Brain microvascular endothelial cell (primary cell): Measurements from ENCODE around the gene TCL1B.

Experiments
- DNase-seq: peaks from one replicate; pipeline ENCODE4 v3.0.0-alpha.2; 2020
- H3K27ac ChIP-seq: fragments of 250-450 bp; sonication (Bioruptor Pico); 2 replicates; pipeline ENCODE4 v1.5.1; 2020; ENCODE audit warnings: mild to moderate bottlenecking, moderate library complexity
- H3K27me3 ChIP-seq: fragments of 250-450 bp; sonication (Bioruptor Pico); replicated peaks from 2 replicates; pipeline ENCODE4 v1.5.1; 2020; ENCODE audit warnings: mild to moderate bottlenecking
- H3K36me3 ChIP-seq: fragments of 250-450 bp; sonication (Bioruptor Pico); replicated peaks from 2 replicates; pipeline ENCODE4 v1.5.1; 2020; ENCODE audit warnings: mild to moderate bottlenecking
- H3K4me3 ChIP-seq: 2 replicates; pipeline ENCODE4 v1.5.1; 2011; ENCODE audit warnings: low read depth, mild to moderate bottlenecking, control low read depth, low read length, moderate library complexity
- CTCF ChIP-seq: IDR thresholded peaks from 2 replicates; pipeline ENCODE4 v1.5.1; 2011; ENCODE audit warnings: low read depth, mild to moderate bottlenecking, moderate library complexity, low read length, control low read depth, inconsistent platforms; ENCODE audit errors: missing control alignments
- in situ Hi-C: cut with HindIII; loops from 2 replicates; pipeline ENCODE4 v1.10.0; 2017; ENCODE audit warnings: low sequenced_read_pairs, low pct_ligation_motif_present

TCL1B gene

DNA sequence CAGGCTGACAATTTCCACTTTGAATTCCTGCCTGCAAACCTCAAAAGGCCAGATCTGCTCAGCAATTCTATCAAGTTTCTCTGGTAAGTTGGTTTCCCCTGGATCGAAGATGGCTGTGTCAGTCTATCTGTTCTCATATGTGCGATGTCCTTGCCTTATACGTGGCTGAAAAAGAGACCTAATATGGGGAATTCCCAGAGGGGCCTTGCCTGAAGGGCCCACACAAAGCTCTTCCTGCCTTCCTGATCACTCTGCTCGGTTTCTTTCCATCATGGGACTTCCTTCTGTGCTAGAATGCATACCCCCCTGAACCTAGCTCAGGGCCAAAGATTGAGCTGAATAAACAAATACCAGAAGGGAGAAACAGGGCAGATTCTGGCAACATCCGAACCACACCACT lies 13.2 kb downstream of the TCL1B start:
- TF ChIP-seq CTCF = no peak
- no peaks in the 10 kb centered on the region for H3K36me3 ChIP-seq
- H3K27ac ChIP-seq = no peak overlapping the region
- DNase-seq = no peak
- in situ Hi-C loops = no loop called here
- H3K4me3 ChIP-seq = no peak overlapping the region
- no peaks in the 10 kb centered on the region for H3K27me3 ChIP-seq

DNA sequence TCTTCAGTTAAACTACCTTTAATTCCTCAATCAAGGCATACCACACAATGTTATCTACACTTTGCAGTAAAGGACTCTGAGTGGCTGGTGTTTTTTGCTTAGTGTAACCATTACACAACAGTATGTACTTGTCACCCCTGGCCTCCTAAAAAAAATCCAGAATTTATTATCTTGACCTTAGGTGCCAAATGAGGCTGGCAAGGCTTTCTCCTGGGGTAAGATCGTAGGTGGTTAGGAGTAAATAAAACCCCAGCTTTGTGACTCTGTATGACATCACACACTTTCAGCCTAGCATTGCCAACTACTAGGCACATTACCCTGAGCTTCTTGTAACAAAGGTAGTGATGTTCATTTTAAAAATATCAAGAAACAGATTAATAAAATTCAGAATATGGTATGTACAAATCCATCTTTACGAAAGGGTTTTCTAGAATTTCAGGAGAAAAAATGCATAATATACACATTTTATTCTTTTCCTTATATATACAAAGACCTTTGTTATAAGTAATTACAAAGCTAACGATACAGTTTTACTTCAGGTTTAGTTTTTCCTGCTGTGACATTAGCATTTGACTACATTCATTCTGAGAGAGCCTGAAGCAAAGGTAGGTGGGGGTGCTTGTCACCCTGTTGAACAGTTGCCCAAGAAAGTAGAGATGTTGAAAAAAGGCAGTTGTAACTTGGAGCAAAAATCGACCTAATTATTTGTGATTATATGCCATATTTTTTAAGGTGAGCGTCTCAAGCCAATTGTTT lies 14.2 kb downstream of the TCL1B start:
- Histone ChIP-seq H3K27ac (no peak overlapping the region), H3K4me3 (no peak overlapping the region), H3K27me3 (no peaks in the 10 kb centered on the region), H3K36me3 (no peaks in the 10 kb centered on the region)
- no peak for DNase-seq
- in situ Hi-C loops = no loop called here
- no peak for TF ChIP-seq CTCF

DNA sequence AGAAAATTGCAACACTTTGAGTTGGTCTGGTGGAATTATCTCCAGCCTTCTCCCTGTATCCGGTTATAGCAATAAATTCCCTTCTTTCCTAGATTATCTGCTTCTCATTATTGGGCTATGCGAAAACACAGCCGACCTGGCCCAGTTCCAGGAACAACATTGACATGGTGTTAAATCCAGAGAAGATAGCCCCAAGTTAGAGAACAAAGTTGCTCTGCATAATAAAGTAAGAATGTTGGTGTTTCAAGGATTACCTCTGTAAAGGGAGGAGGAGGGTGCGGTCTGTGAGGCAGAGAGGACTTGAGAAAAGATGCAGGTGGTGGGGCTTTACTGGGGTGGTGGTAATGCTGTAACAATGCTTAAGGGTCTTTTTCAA lies 15.6 kb downstream of the TCL1B start:
- no peak for TF ChIP-seq CTCF
- H3K27me3 ChIP-seq = no peaks in the 10 kb centered on the region
- no peaks in the 10 kb centered on the region for H3K36me3 ChIP-seq
- in situ Hi-C loops = no loop called here
- no peak overlapping the region for H3K4me3 ChIP-seq
- no peak overlapping the region for H3K27ac ChIP-seq
- no peak for DNase-seq

DNA sequence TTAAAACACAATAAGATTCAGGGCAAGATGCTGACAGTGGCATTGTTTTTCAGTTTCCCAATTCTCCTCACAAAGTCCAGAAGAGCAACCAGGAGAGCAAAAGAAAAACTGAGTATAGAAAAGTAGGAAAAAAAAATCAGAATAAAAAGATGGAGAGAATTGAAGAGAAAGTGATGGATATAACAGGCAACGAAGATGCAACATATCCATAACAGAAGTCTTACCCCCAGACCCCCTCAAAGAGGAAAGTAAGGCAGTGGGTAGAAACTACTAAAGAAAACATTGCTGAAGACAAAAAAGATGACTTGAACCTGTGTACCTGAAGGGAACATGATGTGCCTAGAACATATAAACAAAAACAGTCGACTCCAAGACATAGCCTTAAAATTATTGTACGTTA lies 17.1 kb downstream of the TCL1B start:
- no peak for TF ChIP-seq CTCF
- Histone ChIP-seq H3K4me3 (no peak overlapping the region), H3K27me3 (no peaks in the 10 kb centered on the region), H3K36me3 (no peaks in the 10 kb centered on the region), H3K27ac (no peak overlapping the region)
- DNase-seq = no peak
- in situ Hi-C loops = no loop called here

DNA sequence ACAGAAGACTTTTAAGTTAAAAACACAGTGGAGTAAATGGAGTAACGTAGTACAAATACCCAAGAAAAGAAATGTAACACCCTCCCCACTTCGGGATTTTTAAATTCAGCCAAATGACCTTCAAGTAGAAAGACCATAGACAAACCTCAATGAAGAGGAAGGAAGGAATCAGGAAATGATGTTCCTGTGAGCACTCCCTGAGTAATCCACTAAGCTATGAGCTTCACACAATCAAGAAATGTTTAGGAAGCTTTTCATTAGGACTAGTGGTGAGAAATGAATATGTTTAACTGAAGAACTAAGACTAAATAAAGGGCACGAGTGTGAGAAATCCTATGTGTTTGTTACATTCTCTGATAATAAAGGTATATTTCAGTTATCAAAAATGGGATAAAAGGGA lies 17.6 kb downstream of the TCL1B start:
- Histone ChIP-seq H3K4me3 (no peak overlapping the region), H3K27ac (no peak overlapping the region), H3K27me3 (no peaks in the 10 kb centered on the region), H3K36me3 (no peaks in the 10 kb centered on the region)
- in situ Hi-C loops = no loop called here
- no peak for DNase-seq
- no peak for TF ChIP-seq CTCF

- Histone ChIP-seq H3K27me3 (no peaks in the 10 kb centered on the region), H3K36me3 (no peaks in the 10 kb centered on the region), H3K4me3 (no peak overlapping the region), H3K27ac (no peak overlapping the region)
- TF ChIP-seq CTCF = no peak
- no peak for DNase-seq
- in situ Hi-C loops = no loop called here
These were observed 19.3 kb downstream of the TCL1B start for GRCh38 chr14:95705518-95705917.
